ENCODE results near the gene IL36A.

DNA sequence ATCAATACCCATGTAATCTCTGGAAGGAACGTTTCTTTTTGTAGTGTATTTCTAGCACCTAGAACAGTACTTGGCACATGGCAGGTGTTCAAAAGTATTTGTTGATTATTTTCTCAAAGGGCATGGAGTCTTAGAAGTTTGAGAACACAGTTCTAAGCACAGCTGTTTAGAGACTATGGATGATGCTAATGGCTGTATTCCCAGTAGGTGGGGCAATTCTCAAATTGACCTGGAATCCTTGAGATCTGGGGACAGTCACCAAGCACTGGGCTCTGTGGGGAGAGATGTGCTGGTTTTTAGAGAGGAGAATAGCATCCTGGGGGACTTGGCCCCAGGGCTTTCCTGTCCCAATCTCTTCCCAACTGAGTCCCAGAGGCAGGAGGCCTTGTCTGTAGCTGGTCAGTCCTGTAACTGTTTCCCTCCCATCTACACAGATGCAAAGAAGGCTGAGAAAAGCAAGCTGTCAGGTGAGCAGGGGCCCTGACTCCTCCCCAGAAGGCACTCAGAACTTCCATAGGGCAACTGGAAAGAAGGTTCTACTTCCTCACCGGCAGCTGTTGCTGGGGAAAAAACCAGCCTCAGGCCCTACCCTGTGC lies 44.9 kb upstream of the IL36A start:
- TF ChIP-seq, protein P1, sequence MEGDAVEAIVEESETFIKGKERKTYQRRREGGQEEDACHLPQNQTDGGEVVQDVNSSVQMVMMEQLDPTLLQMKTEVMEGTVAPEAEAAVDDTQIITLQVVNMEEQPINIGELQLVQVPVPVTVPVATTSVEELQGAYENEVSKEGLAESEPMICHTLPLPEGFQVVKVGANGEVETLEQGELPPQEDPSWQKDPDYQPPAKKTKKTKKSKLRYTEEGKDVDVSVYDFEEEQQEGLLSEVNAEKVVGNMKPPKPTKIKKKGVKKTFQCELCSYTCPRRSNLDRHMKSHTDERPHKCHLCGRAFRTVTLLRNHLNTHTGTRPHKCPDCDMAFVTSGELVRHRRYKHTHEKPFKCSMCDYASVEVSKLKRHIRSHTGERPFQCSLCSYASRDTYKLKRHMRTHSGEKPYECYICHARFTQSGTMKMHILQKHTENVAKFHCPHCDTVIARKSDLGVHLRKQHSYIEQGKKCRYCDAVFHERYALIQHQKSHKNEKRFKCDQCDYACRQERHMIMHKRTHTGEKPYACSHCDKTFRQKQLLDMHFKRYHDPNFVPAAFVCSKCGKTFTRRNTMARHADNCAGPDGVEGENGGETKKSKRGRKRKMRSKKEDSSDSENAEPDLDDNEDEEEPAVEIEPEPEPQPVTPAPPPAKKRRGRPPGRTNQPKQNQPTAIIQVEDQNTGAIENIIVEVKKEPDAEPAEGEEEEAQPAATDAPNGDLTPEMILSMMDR (IDR thresholded peaks at IDR 0.05): no peak
- no peak for TF ChIP-seq POLR2A (IDR thresholded peaks at IDR 0.05)

Measured in Peyer's patch (tissue), 4 donors.